Endothelial cell of umbilical vein (primary cell): ENCODE data around the gene EPHA5.

Source experiments
- EZH2 ChIP-seq: IDR thresholded peaks from 2 replicates; pipeline ENCODE4 v1.6.1; 2012; ENCODE audit warnings: borderline replicate concordance, low read depth, mild to moderate bottlenecking, moderate library complexity, low read length, inconsistent platforms; ENCODE audit not compliant: severe bottlenecking
- POLR2A ChIP-seq: IDR thresholded peaks from 2 replicates; pipeline ENCODE4 v1.6.1; 2012; ENCODE audit warnings: low read depth, mild to moderate bottlenecking, control low read depth, low read length
- TF ChIP-seq, protein P1 (sequence below), 2 donors: IDR thresholded peaks; 1 replicate in 1 of 2; 2 replicates in 1 of 2; pipeline ENCODE4 v1.5.1; 2011; ENCODE audit warnings: low read length in 2 of 2, mild to moderate bottlenecking in 2 of 2, moderate library complexity in 2 of 2, control low read depth in 1 of 2, inconsistent platforms in 1 of 2, low read depth in 1 of 2; ENCODE audit not compliant: insufficient read depth in 1 of 2; ENCODE audit errors: extremely low read depth in 1 of 2

DNA sequence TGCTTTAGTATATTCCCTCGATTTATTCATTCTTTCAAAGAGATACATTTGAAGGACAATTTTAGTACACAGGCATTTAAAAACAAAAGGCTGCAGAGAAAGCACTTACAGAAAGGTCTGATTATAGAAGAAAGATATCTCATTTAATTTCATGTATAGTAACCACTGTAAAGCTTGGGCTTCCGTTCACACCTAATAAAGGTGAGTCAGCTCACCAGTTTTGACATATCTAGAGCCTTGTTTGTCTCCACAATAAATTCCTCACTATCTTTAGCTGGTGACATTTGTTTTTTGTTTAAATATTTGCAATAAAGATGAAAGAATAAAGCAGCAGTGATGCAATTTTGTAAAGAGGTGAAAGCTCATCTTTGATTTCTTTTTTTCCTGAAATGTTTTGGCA lies 1.1 kb upstream of the EPHA5 start:
- TF ChIP-seq POLR2A (no peak), EZH2 (no peak)
- TF ChIP-seq, protein P1, sequence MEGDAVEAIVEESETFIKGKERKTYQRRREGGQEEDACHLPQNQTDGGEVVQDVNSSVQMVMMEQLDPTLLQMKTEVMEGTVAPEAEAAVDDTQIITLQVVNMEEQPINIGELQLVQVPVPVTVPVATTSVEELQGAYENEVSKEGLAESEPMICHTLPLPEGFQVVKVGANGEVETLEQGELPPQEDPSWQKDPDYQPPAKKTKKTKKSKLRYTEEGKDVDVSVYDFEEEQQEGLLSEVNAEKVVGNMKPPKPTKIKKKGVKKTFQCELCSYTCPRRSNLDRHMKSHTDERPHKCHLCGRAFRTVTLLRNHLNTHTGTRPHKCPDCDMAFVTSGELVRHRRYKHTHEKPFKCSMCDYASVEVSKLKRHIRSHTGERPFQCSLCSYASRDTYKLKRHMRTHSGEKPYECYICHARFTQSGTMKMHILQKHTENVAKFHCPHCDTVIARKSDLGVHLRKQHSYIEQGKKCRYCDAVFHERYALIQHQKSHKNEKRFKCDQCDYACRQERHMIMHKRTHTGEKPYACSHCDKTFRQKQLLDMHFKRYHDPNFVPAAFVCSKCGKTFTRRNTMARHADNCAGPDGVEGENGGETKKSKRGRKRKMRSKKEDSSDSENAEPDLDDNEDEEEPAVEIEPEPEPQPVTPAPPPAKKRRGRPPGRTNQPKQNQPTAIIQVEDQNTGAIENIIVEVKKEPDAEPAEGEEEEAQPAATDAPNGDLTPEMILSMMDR (IDR thresholded peaks at IDR 0.05; ENCODE audit: extremely low read depth in 1 of 2, insufficient read depth in 1 of 2, low read depth in 1 of 2, low read length in 2 of 2) = no peak
